PC-9 (cell line): ENCODE results near the gene PTGDR2. TPM values are rescaled to one million over a fixed set of nuclear protein-coding genes. Genes with fewer than 3 reads are reported as not detected.

Source experiments
- BruUV-seq: library from RNA; stranded (reverse); fragments of 400-500 nt; replicated peaks from 2 replicates; lab custom pipeline; 2021; lab: Mats Ljungman, UMichigan
- CTCF ChIA-PET: fragments of 300-600 bp; sonication (Branson Sonifier 250); formaldehyde crosslinking; loops from one replicate; lab custom pipeline; 2022; ENCODE audit warnings: antibody characterized with exemption; lab: Charles Lee
- POLR2A ChIA-PET: fragments of 300-600 bp; sonication (Branson Sonifier 250); formaldehyde crosslinking; loops from one replicate; lab custom pipeline; 2022; ENCODE audit warnings: antibody characterized with exemption; ENCODE audit not compliant: unreplicated experiment; lab: Charles Lee
- DNase-seq, 2 experiments: peaks; one replicate each; pipeline versions ENCODE4 v3.0.0 to v3.0.0-alpha.2; 2015 to 2022; ENCODE audit warnings: mixed read lengths in 1 of 2
- H2AFZ ChIP-seq: fragments of 200-600 bp; sonication (generic); 2 replicates; pipeline ENCODE4 v1.8.1; 2017; ENCODE audit warnings: antibody characterized with exemption
- H3F3A ChIP-seq: fragments of 200-600 bp; sonication (generic); 2 replicates; pipeline ENCODE4 v1.8.1; 2017; ENCODE audit warnings: antibody characterized with exemption, mild to moderate bottlenecking, low read depth; ENCODE audit not compliant: insufficient read depth
- H3K27ac ChIP-seq: fragments of 200-600 bp; sonication (generic); 2 replicates; pipeline ENCODE4 v1.6.1; 2016; ENCODE audit warnings: mixed run types
- H3K27me3 ChIP-seq: fragments of 200-600 bp; sonication (generic); 2 replicates; pipeline ENCODE4 v1.6.1; 2016; ENCODE audit warnings: low read depth, mixed run types; ENCODE audit not compliant: insufficient read depth
- H3K36me3 ChIP-seq: fragments of 200-600 bp; sonication (generic); 2 replicates; pipeline ENCODE4 v1.6.1; 2016; ENCODE audit warnings: low read depth, mixed run types
- H3K4me1 ChIP-seq: fragments of 200-600 bp; sonication (generic); replicated peaks from 2 replicates; pipeline ENCODE4 v1.6.1; 2016; ENCODE audit warnings: mixed run types; ENCODE audit not compliant: insufficient read depth
- H3K4me2 ChIP-seq: fragments of 200-600 bp; sonication (generic); 2 replicates; pipeline ENCODE4 v1.6.1; 2017; ENCODE audit warnings: mixed run types
- H3K4me3 ChIP-seq: fragments of 200-600 bp; sonication (generic); 2 replicates; pipeline ENCODE4 v1.6.1; 2016; ENCODE audit warnings: mixed run types
- H3K79me2 ChIP-seq: fragments of 200-600 bp; sonication (generic); 2 replicates; pipeline ENCODE4 v1.6.1; 2017; ENCODE audit warnings: low read depth, mixed run types
- H3K9me2 ChIP-seq: fragments of 200-600 bp; sonication (generic); 2 replicates; pipeline ENCODE4 v1.8.1; 2017; ENCODE audit warnings: mild to moderate bottlenecking; ENCODE audit not compliant: insufficient read depth
- H3K9me3 ChIP-seq: fragments of 200-600 bp; sonication (generic); 2 replicates; pipeline ENCODE4 v1.8.1; 2016; ENCODE audit warnings: low read depth; ENCODE audit not compliant: insufficient read depth
- H4K20me1 ChIP-seq: fragments of 200-600 bp; sonication (generic); 2 replicates; pipeline ENCODE4 v1.8.1; 2017; ENCODE audit not compliant: insufficient read depth
- CTCF ChIP-seq: fragments of 200-600 bp; sonication (generic); conservative IDR thresholded peaks from 2 replicates; pipeline ENCODE4 v1.6.1; 2017; ENCODE audit warnings: mixed run types, antibody characterized with exemption, mild to moderate bottlenecking, moderate library complexity
- EZH2 ChIP-seq: fragments of 200-600 bp; sonication (generic); IDR thresholded peaks from 2 replicates; pipeline ENCODE4 v1.8.0; 2017; ENCODE audit warnings: antibody characterized with exemption, low read depth
- intact Hi-C: fragments of 100-400 bp; cut with micrococcal nuclease; formaldehyde crosslinking; loops from one replicate; pipeline ENCODE4 v1.10.0; 2022; ENCODE audit not compliant: unreplicated experiment
- total RNA-seq: library from RNA; stranded (reverse); gene quantifications from 2 replicates; pipeline ENCODE4 v1.2.3, GENCODE V29; 2021

Gene PTGDR2
- total RNA-seq, 1 experiment from 2014 or later, result not detected

- Histone ChIP-seq H3K27me3 (no peaks in the 10 kb centered on the region), H3K4me2 (no peak overlapping the region), H3K27ac (no peak overlapping the region), H3K79me2 (peaks cover 6% of the 10 kb centered on the region), H3K9me2 (no peaks in the 10 kb centered on the region), H3K9me3 (no peaks in the 10 kb centered on the region), H3K4me1 (no peaks in the 10 kb centered on the region), H3K4me3 (no peak overlapping the region), H2AFZ (no peak overlapping the region), H4K20me1 (peaks cover 6% of the 10 kb centered on the region; the same call in 1 of the 2 replicates), H3F3A (peaks cover 26% of the 10 kb centered on the region), H3K36me3 (peaks cover 54% of the 10 kb centered on the region)
- TF ChIP-seq CTCF, result no peak
- no TSS peak for BruUV-seq
- POLR2A ChIA-PET, result no interaction called here
- DNase-seq, result no peak
- CTCF ChIA-PET, result no interaction called here
- intact Hi-C loops, result loop anchor here (5.0 kb wide), 1 partner anchor 275 kb away; no protein-coding TSS in a partner anchor
Measured at GRCh38 chr11:60897496-60897895, 41.7 kb upstream of the PTGDR2 start.

- no TSS peak for BruUV-seq
Measured at GRCh38 chr11:60895687-60896086, 39.9 kb upstream of the PTGDR2 start.

GRCh38 chr11:60891103-60891741, 35.5 kb upstream of the PTGDR2 start:
- POLR2A ChIA-PET, result no interaction called here

More at GRCh38 chr11:60895687-60896086, 39.9 kb upstream of the PTGDR2 start:
- no peaks in the 10 kb centered on the region for H3K9me2 ChIP-seq
- H2AFZ ChIP-seq, result no peak overlapping the region
- H4K20me1 ChIP-seq, result no peaks in the 10 kb centered on the region
- H3K27me3 ChIP-seq, result no peaks in the 10 kb centered on the region
- DNase-seq, result no peak
- H3K4me3 ChIP-seq, result no peak overlapping the region
- H3K4me1 ChIP-seq, result no peaks in the 10 kb centered on the region
- H3F3A ChIP-seq, result peaks cover 13% of the 10 kb centered on the region; the same call in 1 of the 2 replicates
- no peaks in the 10 kb centered on the region for H3K79me2 ChIP-seq
- ChIA-PET POLR2A (no interaction called here), CTCF (interaction anchor here (0.6 kb wide), 1 partner anchor 20 kb away, joined by 3 read pairs; no protein-coding TSS in a partner anchor)
- H3K36me3 ChIP-seq, result peaks cover 44% of the 10 kb centered on the region
- no peak overlapping the region for H3K4me2 ChIP-seq
- no peak overlapping the region for H3K27ac ChIP-seq
- intact Hi-C loops, result loop anchor here (5.0 kb wide), 1 partner anchor 277 kb away; no protein-coding TSS in a partner anchor
- no peaks in the 10 kb centered on the region for H3K9me3 ChIP-seq
- TF ChIP-seq CTCF, result no peak
- TF ChIP-seq EZH2, result no peak

More at GRCh38 chr11:60891103-60891741, 35.5 kb upstream of the PTGDR2 start:
- no peaks in the 10 kb centered on the region for H3K79me2 ChIP-seq
- no peak overlapping the region for H3K4me3 ChIP-seq
- H3K4me2 ChIP-seq, result no peak overlapping the region
- no peaks in the 10 kb centered on the region for H3K27me3 ChIP-seq
- H2AFZ ChIP-seq, result no peak overlapping the region
- TF ChIP-seq EZH2, result no peak
- TF ChIP-seq CTCF, result no peak
- no peak for DNase-seq
- H3K4me1 ChIP-seq, result no peaks in the 10 kb centered on the region
- peaks cover 11% of the 10 kb centered on the region for H3K36me3 ChIP-seq
- intact Hi-C loops, result no loop called here
- CTCF ChIA-PET, result interaction anchor here (0.6 kb wide), 1 partner anchor 13 kb away, joined by 3 read pairs; no protein-coding TSS in a partner anchor
- H3K9me2 ChIP-seq, result no peaks in the 10 kb centered on the region
- peaks cover 23% of the 10 kb centered on the region for H3F3A ChIP-seq
- no TSS peak for BruUV-seq
- H4K20me1 ChIP-seq, result peaks cover 7% of the 10 kb centered on the region
- H3K9me3 ChIP-seq, result no peaks in the 10 kb centered on the region
- no peak overlapping the region for H3K27ac ChIP-seq
